Mucosa of rectum (tissue), 2 donors: ENCODE results near the gene KLC1.

Experiments
- H3K27ac ChIP-seq, 2 donors: one replicate each; pipeline ENCODE4 v1.7.0; 2013; ENCODE audit warnings: inconsistent platforms in 2 of 2, low read depth in 2 of 2, low read length in 2 of 2
- H3K27me3 ChIP-seq, 2 donors: one replicate each; pipeline ENCODE4 v1.7.0; 2013; ENCODE audit warnings: low read length in 2 of 2; ENCODE audit not compliant: control insufficient read depth in 2 of 2, insufficient read depth in 2 of 2
- H3K36me3 ChIP-seq, 2 donors: one replicate each; pipeline ENCODE4 v1.7.0; 2013; ENCODE audit warnings: low read length in 2 of 2; ENCODE audit not compliant: control insufficient read depth in 2 of 2, insufficient read depth in 2 of 2
- H3K4me1 ChIP-seq, 2 donors: one replicate each; pipeline ENCODE4 v1.7.0; 2013; ENCODE audit warnings: low read length in 2 of 2, mild to moderate bottlenecking in 1 of 2; ENCODE audit not compliant: control insufficient read depth in 2 of 2, insufficient read depth in 2 of 2
- H3K4me3 ChIP-seq, 2 donors: one replicate each; pipeline ENCODE4 v1.7.0; 2013; ENCODE audit warnings: low read length in 2 of 2
- H3K9ac ChIP-seq, 2 donors: one replicate each; pipeline ENCODE4 v1.7.0; 2013; ENCODE audit warnings: low read length in 2 of 2, low read depth in 1 of 2, mild to moderate bottlenecking in 1 of 2
- H3K9me3 ChIP-seq, 2 donors: one replicate each; pipeline ENCODE4 v1.7.0; 2013; ENCODE audit warnings: low read length in 2 of 2; ENCODE audit not compliant: control insufficient read depth in 2 of 2
- donor health status: healthy.
- donor health status: Normal muscosa, but diverticular disease.

Gene KLC1

GRCh38 chr14:103725739-103726395 lies 96.9 kb downstream of the KLC1 start:
- no peak overlapping the region for H3K9ac ChIP-seq
- H3K36me3 ChIP-seq: peaks cover 27% of the 10 kb centered on the region in 2 donors
- no peak overlapping the region for H3K4me3 ChIP-seq
- H3K4me1 ChIP-seq: peaks cover 11 to 19% of the 10 kb centered on the region in 2 donors
- H3K27ac ChIP-seq: no peak overlapping the region
- no peaks in the 10 kb centered on the region for H3K27me3 ChIP-seq
- no peaks in the 10 kb centered on the region for H3K9me3 ChIP-seq

GRCh38 chr14:103726474-103726873 lies 97.5 kb downstream of the KLC1 start:
- no peaks in the 10 kb centered on the region for H3K9me3 ChIP-seq
- peaks cover 27 to 28% of the 10 kb centered on the region in 2 donors for H3K36me3 ChIP-seq
- H3K27me3 ChIP-seq: no peaks in the 10 kb centered on the region
- H3K4me1 ChIP-seq: peaks cover 11 to 19% of the 10 kb centered on the region in 2 donors
- H3K9ac ChIP-seq: no peak overlapping the region
- H3K4me3 ChIP-seq: no peak overlapping the region
- H3K27ac ChIP-seq: no peak overlapping the region

GRCh38 chr14:103727313-103727980 lies 98.4 kb downstream of the KLC1 start:
- H3K9me3 ChIP-seq: no peaks in the 10 kb centered on the region
- H3K4me1 ChIP-seq: peaks cover 11 to 19% of the 10 kb centered on the region in 2 donors
- H3K9ac ChIP-seq: no peak overlapping the region
- H3K4me3 ChIP-seq: no peak overlapping the region
- peaks cover 32 to 38% of the 10 kb centered on the region in 2 donors for H3K36me3 ChIP-seq
- no peaks in the 10 kb centered on the region for H3K27me3 ChIP-seq
- no peak overlapping the region for H3K27ac ChIP-seq

- no peak overlapping the region for H3K27ac ChIP-seq
These were observed 99.1 kb downstream of the KLC1 start for GRCh38 chr14:103728141-103728540.

GRCh38 chr14:103728721-103729120 lies 99.7 kb downstream of the KLC1 start:
- Histone ChIP-seq H3K4me3 (no peak overlapping the region), H3K27me3 (no peaks in the 10 kb centered on the region), H3K9me3 (no peaks in the 10 kb centered on the region), H3K9ac (no peak overlapping the region), H3K27ac (no peak overlapping the region), H3K4me1 (peaks cover 4 to 10% of the 10 kb centered on the region in 2 donors), H3K36me3 (peaks cover 45 to 51% of the 10 kb centered on the region in 2 donors)

More at GRCh38 chr14:103728141-103728540, 99.1 kb downstream of the KLC1 start:
- H3K4me3 ChIP-seq: no peak overlapping the region
- peaks cover 39 to 45% of the 10 kb centered on the region in 2 donors for H3K36me3 ChIP-seq
- no peaks in the 10 kb centered on the region for H3K9me3 ChIP-seq
- H3K9ac ChIP-seq: no peak overlapping the region
- H3K27me3 ChIP-seq: no peaks in the 10 kb centered on the region
- H3K4me1 ChIP-seq: peaks cover 10 to 16% of the 10 kb centered on the region in 2 donors

GRCh38 chr14:103729496-103730448 lies 100.8 kb downstream of the KLC1 start:
- no peaks in the 10 kb centered on the region for H3K9me3 ChIP-seq
- peaks cover 51% of the 10 kb centered on the region in 2 donors for H3K36me3 ChIP-seq
- no peak overlapping the region for H3K9ac ChIP-seq
- no peaks in the 10 kb centered on the region for H3K27me3 ChIP-seq
- peaks cover 0 to 3% of the 10 kb centered on the region in 2 donors for H3K4me1 ChIP-seq
- H3K4me3 ChIP-seq: no peak overlapping the region
- no peak overlapping the region for H3K27ac ChIP-seq

GRCh38 chr14:103730490-103731035 lies 101.6 kb downstream of the KLC1 start:
- no peak overlapping the region for H3K4me3 ChIP-seq
- H3K9me3 ChIP-seq: no peaks in the 10 kb centered on the region
- no peak overlapping the region for H3K9ac ChIP-seq
- peaks cover 51 to 57% of the 10 kb centered on the region in 2 donors for H3K36me3 ChIP-seq
- H3K27ac ChIP-seq: no peak overlapping the region
- H3K27me3 ChIP-seq: no peaks in the 10 kb centered on the region
- peaks cover 0 to 3% of the 10 kb centered on the region in 2 donors for H3K4me1 ChIP-seq

- Histone ChIP-seq H3K9me3 (no peaks in the 10 kb centered on the region), H3K27me3 (no peaks in the 10 kb centered on the region), H3K27ac (no peak overlapping the region), H3K4me1 (peaks cover 0 to 3% of the 10 kb centered on the region in 2 donors), H3K36me3 (peaks cover 52 to 59% of the 10 kb centered on the region in 2 donors), H3K4me3 (no peak overlapping the region), H3K9ac (no peak overlapping the region)
These were observed 102.5 kb downstream of the KLC1 start for GRCh38 chr14:103731481-103731880.

- peaks cover 53 to 64% of the 10 kb centered on the region in 2 donors for H3K36me3 ChIP-seq
- peaks cover 0 to 3% of the 10 kb centered on the region in 2 donors for H3K4me1 ChIP-seq
- no peak overlapping the region for H3K27ac ChIP-seq
These were observed 103.2 kb downstream of the KLC1 start for GRCh38 chr14:103731916-103732867.

More at GRCh38 chr14:103731916-103732867, 103.2 kb downstream of the KLC1 start:
- Histone ChIP-seq H3K9me3 (no peaks in the 10 kb centered on the region), H3K27me3 (no peaks in the 10 kb centered on the region), H3K4me3 (no peak overlapping the region), H3K9ac (no peak overlapping the region)
